HG02588 (cell line): ENCODE results near the gene C14orf180.

ENCODE experiments used
- ATAC-seq: cut with Tn5 transposase; IDR thresholded peaks from one replicate; pipeline ENCODE4 v1.9.1; 2021; ENCODE audit warnings: mild to moderate bottlenecking, moderate library complexity; ENCODE audit not compliant: unreplicated experiment

Gene C14orf180

DNA sequence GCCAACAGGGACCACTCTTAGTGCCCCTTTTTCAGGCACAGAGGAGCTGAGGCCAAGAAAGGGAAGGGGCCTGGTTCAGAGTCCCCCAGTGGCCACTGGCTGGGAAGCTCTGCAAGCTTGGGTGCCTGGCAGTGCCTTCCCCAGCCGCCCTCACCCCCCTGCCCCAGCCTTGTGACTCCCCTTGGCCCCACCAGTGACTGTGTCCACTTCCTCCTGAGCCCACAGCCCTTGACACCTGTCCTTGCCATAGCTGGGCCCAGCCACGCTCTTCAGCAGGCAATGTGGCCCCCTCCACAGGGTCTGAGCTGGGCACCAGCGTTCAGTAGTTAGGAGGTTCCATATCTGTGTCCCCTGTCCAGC is 19.0 kb upstream of the C14orf180 start:
- no peak for ATAC-seq

DNA sequence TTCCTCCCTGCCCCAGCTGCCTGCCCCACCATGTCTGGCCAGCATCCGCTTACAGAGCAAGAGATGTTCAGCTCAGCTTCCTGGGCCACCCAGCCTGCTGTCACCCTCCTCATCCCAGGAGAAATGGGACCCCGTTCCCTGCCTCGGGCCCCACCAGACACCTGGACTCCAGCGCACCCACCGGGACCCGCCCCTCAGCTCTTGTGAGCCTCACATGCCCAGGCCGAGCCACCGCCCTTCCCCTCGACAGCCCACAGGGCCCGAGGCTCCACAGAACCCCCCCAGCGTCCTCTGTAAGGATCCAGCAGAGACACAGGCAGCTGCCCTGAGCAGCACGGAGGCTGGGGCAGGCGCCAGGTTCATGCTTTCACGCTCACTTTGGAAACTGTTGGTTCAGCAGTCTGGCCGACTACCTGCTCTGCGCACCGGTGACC is 18.4 kb upstream of the C14orf180 start:
- no peak for ATAC-seq

DNA sequence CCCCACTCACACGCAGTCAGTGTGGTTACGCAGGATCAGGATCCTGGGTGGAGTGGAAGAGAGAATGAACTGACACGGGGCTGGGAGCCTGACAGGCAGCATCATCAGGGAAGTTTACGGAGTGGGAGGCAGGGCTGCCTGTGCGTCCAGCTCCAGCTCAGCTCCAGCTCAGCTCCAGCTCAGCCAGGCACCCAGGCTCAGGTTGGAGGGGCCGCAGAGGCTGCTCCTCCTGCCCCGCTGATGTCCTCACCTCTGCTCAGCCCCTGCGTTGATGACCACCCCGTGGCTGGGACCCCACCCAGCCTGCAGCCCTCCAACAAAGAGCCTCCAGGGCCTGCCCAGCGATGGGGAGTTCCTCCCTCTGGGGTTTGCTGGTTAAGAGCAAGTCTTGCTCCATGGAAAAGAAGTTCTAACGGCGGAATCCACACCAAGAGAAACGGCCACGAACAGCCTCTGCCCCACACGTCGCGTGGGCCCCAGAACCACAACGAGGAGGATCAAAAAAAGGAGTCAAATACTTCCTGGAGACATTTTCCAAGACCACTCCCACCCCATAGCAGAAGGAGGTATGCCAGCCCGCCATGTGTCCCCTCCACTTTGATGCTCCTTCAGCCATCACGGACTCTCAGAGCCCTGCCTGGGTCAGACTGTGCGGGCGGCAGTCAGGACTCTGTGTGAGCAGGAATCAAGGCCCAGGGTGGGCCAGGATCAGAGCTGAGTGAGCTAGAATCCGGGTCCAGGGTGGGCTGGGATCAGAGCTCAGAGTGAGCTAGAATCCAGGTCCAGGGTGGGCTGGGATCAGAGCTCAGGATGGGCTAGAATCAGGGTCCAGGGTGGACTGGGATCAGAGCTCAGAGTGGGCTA is 17.7 kb upstream of the C14orf180 start:
- ATAC-seq: no peak

DNA sequence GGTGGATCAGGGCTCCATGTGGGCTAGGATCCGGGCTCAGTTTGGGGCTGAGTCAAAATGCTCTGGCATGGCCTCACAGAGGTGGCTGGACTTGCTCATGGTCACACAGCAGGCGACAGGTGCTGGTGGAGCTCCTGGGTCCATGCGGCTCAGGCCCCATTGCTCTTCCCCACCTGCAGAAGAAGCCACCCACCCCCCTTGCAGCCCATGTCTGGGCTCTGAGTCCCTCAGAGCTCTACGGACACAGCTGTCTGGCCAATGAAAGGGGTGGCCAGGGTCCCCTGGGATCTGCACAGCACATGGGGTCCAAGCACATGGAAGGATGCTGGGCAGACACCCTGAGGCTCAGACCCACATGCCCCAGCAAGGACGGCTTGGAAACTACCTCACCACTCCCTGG is 17.0 kb upstream of the C14orf180 start:
- no peak for ATAC-seq

DNA sequence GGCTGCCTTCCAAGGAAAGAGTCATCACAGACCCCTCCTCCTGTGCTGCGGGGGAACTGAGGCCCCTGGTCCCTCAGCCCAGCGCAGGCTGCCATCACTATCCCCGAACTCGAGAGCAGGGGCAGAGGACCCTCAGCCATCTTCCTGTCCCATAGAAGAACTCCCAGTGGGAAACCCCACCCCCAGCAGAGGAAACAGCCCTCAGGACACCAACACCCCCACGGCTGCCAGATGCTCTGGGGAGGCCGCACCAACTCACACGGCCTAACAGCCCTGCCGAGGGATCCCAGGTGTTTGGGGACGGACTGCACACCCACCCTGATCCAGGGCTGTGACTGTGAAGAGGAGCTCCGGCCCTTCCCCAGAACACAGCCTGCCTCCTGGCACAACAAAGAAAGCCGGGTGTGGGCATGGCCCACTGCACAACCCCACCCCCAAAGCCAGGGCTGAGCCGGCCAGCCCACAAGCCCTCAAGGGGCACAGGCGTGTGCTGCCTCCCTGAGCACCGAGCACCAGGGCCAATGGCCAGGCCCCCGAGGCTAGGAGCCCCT is 16.3 kb upstream of the C14orf180 start:
- ATAC-seq: no peak

DNA sequence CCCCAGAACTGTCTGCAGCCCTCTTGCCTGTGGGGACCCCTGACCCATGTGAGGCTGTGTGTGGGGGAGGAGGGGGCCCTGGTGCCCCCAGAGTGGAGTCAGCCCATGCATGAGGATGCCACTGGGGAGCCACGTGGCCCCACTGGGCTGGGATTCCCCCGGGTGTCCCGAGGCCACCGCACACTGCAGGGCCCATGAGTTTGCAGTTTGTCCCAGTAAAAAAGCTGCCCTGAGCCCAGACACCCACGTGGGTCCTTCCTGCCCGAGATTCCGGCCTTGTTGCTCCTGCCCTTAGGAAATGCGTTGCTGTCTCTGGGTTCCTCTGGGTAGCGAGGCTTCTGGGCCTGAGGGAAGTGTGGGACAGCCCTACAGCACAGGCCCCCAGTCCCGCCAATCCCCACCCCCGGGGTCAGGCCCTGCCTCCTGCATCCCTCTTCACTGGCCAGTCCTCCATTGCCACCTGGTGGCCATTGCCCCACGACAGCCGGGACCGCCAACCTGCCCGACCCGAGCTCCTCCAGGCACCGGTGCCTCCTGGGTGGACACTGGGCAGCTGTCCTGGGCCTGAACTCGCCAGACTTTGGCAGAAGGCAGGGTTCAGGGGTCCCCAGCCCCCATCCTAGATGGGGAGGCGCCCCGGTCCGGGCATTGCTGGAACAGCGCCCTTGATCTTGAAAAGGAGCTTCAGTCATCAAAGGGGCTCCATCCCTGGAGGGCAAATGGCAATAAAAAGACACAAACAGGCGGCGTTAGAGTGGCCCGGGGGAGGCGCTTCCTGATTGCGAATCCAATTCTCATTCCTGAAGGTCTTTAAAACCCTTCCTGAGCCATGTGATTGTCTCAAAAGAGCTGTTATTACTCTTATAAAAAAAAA is 15.6 kb upstream of the C14orf180 start:
- no peak for ATAC-seq

DNA sequence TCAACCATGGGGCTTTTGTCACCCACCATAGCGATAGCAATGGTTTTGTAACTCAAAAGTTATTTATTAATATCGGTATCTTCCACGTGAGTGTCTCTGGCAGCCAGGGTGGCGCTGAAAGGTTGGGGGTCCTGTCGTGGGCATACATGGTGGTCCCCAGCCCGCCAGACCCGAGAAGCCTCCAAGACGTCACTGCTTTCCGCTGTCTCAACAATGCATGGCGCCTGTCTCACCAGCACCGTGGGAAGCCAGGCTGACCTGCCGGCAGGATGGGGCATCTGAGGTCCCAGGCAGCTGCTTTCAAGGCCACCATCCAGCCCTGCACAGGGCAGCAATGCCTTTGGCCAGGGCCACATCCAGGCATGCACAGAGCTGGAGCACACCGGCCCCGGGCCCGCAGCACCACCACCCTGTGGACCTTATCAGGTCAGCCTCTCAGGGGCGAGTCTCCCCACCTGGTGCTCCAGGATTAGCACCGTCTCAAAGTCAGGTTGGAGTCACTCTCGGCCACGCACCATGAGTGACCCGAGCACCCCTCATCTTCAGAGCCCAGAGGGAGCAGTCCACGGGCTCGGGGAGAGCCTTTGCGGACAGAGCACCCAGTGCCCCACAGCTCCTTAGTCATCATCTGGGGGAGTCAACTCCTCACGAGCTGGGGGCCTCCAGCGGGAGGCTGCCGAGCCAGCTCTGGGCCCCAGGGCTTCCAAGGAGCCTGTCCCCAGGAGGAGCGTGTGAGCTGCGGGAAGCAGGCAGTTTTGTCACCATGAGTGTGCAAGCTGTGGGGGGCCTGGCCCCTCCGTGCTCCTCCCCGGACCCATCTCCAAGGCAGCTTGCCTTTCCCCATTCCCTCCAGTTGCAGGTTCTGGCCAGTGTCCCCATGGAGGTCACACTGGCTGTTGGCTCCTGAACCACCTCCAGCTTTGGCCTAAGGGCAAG is 14.6 kb upstream of the C14orf180 start:
- ATAC-seq: no peak

DNA sequence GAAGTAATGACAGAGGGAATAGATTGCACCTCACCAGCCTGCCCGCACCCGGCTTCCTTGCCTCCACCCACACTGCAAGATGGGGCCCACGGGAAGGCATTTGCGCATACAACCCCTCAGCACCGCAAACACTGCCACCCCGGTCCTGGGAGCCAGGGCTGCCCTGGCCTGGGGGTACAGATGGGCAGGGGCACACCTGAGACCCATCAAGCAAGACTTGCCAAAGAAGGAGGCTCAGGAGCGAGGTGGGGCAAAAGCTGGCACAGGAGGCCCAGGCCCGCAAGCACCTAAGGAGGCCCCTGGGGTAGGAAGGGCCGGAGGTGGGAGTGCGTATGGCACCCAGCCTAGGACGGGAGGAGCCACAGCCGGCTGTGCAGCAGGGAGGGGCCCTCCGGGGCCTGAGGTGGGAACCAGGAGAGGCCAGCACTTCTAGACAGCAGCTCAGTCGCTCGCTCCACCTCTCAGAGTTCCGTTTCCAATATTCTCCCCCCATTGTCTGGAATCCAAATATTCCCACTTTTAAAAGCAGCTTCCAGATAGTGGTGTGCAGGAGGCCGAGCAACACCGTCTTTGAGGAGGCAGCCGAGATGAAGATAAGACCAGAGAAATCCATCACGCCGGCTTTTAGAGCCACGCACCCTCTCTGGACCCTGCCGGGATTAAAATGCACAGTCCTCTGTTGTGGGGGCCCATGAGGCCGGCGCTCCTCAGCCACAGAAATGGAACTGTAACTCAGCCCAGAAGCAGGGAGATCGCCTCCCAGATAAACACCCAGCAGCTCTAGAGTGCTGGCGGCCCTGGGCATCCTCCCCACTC is 12.2 kb upstream of the C14orf180 start:
- ATAC-seq: no peak

DNA sequence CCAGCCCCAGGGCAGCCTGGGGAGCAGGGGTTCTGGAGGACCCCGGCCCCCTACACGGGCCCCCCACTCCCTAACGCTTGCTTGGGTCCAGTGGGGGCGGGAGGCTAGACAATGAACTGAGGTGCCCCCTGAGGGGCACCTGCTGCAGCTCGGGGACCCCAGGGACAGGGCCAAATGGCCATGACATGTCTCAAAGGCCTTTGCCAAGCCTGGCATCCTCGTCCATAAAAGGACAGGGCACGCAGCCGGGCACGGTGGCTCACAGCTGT is 11.7 kb upstream of the C14orf180 start:
- ATAC-seq: no peak

DNA sequence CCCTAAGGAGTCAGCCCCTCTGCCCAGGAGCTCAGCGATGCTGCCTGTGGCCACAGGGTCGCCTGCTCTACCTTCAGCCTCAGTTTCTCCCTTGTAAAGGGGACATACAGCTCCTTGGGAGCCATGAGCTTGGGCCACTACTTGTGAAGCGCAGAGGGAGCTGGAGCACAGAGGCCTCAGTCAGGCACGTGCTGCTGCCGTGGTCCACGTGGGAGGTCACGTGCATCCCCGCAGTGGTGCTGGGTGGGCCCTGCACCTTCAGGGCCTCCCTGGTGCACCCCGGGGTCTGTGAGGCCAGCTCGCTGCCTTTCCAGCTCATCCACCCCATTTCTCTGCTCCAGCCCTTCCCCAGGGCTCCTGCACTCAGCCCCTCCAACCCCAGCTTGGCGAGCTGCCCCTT is 10.9 kb upstream of the C14orf180 start:
- ATAC-seq: no peak

DNA sequence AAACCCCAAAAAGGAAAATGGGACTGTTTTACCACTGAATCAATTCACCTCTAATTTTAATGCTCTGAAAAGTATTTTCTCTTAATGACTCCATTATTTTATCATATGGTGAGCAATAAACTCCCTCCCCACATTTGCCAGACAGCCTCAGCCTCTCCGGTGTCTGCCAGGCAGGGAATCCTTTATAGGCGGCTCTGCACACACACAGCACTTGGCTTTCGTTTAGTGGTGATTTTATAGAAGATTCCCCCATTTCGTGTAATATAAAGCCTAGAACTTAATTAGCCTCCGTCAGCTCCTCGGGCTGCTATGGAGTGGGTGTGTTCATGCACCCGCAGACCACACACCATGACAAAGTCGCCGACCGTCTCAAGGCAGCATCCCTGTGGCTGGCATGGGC is 10.1 kb upstream of the C14orf180 start:
- no peak for ATAC-seq

DNA sequence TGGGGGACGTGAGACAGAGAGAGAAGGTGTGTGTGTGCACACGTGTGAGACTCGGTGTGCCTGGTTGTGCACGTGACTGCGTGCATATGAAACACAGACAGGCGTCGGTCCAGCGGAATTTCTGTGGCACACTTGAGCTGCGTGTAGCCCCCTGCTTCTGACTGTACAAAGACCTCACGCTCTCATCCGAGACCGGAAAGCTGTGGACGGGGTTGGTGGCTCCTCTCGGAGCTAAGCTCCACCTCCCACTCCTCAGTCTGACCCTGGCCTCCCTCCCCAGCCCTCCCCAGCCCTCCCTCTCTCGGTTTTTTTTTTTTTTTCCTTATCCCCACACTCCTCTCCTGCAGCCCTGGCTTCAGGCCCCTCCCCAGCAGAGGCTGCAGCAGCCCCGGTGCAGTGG is 8.3 kb upstream of the C14orf180 start:
- ATAC-seq: no peak

DNA sequence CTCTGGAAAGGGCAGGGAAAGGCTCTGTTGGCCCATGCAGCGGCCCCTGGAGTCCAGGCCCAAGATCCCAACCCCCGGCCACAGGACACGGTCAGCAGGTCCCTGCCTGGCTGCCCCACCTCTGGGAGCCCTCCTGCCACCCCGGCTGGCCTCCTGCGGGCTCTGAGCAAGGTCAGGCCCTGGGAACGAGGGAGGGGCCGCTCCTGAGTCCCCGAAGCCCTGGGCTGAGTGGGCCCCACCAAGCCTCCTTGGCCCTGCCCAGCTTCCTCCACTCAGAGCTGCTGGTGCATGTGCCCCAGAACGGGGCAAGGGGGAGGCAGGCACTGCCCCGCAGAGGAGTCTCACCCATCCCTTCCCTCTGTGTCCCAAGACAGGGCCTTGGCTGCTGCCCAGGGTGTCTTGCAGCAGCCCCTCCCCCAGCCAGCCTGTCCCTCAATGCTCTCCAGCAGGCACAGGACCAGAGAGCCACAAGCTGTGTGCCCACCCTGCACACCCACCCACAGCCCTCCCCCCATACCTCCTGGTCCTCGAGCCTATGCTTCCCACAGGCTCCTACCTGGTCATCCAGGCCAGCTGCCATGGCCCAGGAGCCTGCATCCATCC is 7.4 kb upstream of the C14orf180 start:
- no peak for ATAC-seq

DNA sequence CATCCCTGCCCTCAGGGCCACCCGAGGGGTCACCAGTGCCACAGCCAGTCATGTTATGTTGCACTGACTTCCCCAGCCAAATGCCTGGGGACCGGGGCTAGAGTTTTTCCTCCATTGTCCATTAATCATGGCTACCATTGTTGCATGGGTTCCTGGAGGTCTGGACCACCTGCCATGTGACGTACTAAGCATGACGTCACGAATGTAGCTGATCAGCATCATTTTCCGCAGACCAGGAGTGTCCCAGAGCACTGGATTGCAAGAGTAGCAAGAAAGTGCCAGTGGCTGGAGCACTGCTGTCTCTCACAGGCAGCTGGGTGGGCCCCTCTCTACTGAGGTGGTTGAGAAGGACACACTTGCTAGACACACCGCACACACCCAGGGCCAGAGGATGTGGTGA is 6.9 kb upstream of the C14orf180 start:
- no peak for ATAC-seq

DNA sequence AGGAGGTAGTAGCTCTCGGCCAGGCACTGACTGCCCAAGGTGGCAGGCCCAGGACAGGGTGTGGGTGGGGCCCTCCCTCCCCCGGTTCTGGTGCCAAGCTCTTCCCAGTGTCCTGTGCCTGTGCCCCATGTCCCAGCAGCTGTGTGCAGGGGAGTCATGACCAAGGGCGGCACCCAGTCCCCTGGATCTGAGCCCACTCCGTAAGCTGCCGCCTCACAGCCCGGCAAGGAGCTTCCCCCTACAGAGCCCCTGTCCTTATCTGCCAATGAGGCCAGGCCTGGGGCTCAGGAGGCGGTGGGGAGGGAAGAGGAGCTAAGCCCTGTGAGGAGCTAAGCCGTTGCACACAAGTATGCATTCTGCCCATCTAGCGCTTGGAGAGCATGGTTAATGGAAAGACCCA is 5.6 kb upstream of the C14orf180 start:
- ATAC-seq: no peak

DNA sequence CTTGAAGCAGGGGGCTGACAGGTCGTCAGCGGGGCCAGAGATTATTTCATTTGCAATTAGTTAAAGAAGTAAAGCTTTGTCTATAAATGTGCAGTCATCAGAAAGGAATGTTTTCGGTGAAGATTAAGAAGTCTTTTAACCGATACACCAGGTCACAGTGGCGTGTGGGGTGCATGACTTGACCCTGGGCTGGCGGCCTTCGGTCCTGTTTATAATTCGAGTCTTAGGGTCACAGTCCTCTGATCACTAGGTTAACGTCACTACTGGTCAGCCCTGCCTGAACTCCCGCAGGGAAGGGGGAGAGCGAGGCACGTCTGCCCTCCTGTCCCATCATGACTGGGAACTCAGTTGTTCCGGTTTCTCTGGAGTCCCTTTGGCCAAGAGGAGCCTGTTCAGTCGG is 5.0 kb upstream of the C14orf180 start:
- ATAC-seq: no peak

DNA sequence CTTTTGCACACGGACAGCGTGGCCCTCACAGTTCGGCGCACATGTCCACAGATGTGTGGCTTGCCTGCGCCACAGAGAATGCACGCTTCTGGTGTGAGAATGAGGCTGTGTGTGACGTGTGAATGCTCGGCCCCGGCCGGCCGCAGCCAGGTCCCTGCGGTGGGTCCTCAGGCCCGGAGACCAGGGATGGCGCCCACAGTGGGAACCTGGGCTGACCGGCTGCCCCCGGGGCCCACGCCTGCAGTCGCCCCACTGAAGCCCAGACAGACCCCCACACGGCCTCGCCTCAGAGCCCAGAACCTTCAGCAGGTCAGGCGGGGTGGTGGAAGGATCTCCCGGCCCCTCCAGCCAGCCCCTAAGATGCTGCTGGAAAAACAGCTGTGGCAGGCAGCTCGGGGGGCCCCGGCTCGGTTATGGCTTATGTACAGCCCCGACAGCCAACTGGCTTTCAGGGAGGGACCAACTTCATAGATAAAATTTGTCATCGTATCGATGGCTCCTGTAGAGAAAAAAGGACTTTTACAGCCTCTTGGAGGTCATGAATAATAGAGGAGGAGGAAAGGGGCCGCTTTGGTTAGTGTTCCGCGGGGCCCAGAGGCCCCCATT is 4.5 kb upstream of the C14orf180 start:
- ATAC-seq: no peak

DNA sequence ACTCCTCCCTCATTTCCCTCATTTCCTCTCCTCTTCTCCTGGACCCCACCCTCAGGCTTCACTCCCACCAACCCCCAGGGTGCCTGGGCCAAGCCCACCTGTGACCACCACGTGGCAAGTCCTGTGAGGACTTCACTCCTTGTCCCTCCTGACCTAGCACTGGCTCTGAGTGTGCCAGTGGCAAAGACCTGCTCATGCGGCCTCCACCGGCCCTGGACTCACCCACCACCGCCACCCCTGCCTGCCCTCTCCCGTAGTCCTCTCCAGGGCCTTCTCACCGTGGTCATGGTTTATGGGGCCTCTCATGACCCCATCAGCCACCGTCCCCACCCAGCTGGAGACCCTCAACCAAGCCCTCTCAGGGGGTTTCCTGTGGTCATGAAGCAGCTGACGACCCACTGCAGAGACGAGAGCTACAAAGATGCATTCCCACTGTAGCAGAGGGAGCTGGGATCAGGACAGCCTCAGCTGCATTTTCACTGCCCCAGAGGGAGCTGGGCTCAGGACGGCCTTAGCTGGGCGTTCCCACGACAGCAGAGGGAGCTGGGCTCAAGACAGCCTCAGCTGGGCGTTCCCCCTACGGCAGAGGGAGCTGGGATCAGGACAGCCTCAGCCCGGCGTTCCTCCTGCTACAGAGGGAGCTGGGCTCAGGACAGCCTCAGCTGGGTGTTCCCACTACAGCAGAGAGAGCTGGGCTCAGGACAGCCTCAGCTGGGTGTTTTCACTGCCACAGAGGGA is 3.2 kb upstream of the C14orf180 start:
- no peak for ATAC-seq

DNA sequence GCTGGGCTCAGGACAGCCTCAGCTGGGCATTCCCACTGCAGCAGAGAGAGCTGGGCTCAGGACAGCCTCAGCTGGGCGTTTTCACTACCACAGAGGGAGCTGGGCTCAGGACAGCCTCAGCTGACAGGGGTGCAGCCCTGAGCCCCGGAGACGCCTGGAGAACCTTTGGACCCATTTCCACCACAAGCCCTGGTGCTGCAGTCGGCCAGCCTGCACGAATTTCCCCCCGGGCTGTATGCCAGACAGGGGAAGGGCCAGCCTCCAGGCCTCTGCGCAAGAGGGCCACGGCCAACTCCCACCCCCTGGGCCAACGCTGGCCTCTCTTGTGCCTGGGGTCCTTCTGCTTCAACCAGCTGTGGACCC is 2.6 kb upstream of the C14orf180 start:
- no peak for ATAC-seq
